Measurements from ENCODE around the gene PTF1A. TPM values are rescaled to one million over a fixed set of nuclear protein-coding genes. Genes with fewer than 3 reads are reported as not detected.

PTF1A gene
- total and polyA plus RNA-seq, 4 donors = not detected

- Histone ChIP-seq H3K27me3 (ENCODE audit: control insufficient read depth in 4 of 4, insufficient read depth in 4 of 4, low read length in 3 of 4) (peaks cover 9 to 34% (median 12%) of the 10 kb centered on the region in 4 donors), H3K4me3 (ENCODE audit: low read depth in 1 of 3, low read length in 3 of 3) (no peak overlapping the region), H3K36me3 (ENCODE audit: control insufficient read depth in 4 of 4, insufficient read depth in 3 of 4, low read depth in 1 of 4, low read length in 3 of 4) (no peaks in the 10 kb centered on the region), H3K9ac (ENCODE audit: low read depth in 1 of 2, low read length in 2 of 2) (no peak overlapping the region), H3K9me3 (ENCODE audit: control insufficient read depth in 4 of 4, low read length in 3 of 4) (no peaks in the 10 kb centered on the region), H3K4me1 (ENCODE audit: control insufficient read depth in 4 of 4, insufficient read depth in 4 of 4, low read length in 3 of 4) (peaks cover 3 to 24% (median 10%) of the 10 kb centered on the region in 4 donors), H3K27ac (ENCODE audit: low read depth in 1 of 2, low read length in 2 of 2) (no peak overlapping the region)
- no peak for TF ChIP-seq YY1 (IDR thresholded peaks at IDR 0.05)
- no peak for TF ChIP-seq ATF3 (IDR thresholded peaks at IDR 0.05)
- no peak for TF ChIP-seq GABPA (IDR thresholded peaks at IDR 0.05 in 1 of 2, conservative IDR thresholded peaks at IDR 0.05 in 1 of 2)
- no peak for TF ChIP-seq FOXA1 (IDR thresholded peaks at IDR 0.05)
- TF ChIP-seq HNF4A (conservative IDR thresholded peaks at IDR 0.05) = no peak
- no peak for TF ChIP-seq FOXA2 (IDR thresholded peaks at IDR 0.05)
- no peak for TF ChIP-seq TAF1 (conservative IDR thresholded peaks at IDR 0.05)
- no peak for TF ChIP-seq CTCF (IDR thresholded peaks at IDR 0.05; ENCODE audit: low read depth, low read length, missing input control)
- no peak for TF ChIP-seq HNF4G (IDR thresholded peaks at IDR 0.05)
- no peak for TF ChIP-seq NR2F2 (IDR thresholded peaks at IDR 0.05)
- no peak for TF ChIP-seq REST (IDR thresholded peaks at IDR 0.05)
- TF ChIP-seq RXRA (IDR thresholded peaks at IDR 0.05) = no peak
- no peak for TF ChIP-seq MAX (IDR thresholded peaks at IDR 0.05)
- no peak for TF ChIP-seq JUND (IDR thresholded peaks at IDR 0.05)
- no peak for TF ChIP-seq ZBTB33 (IDR thresholded peaks at IDR 0.05)
- DNase-seq (ENCODE audit: low spot score) = no peak
- WGBS = 7% methylated on average over 13 of the region's 13 CpGs
Observed at GRCh38 chr10:23195846-23196600, 3.9 kb downstream of the PTF1A start.
